ENCODE data around the gene PGC. TPM values are rescaled to one million over a fixed set of nuclear protein-coding genes. Genes with fewer than 3 reads are reported as not detected.

PGC gene
- total RNA-seq, 1 experiment from 2014 or later = not detected

GRCh38 chr6:41734666-41735426 lies 12.4 kb downstream of the PGC start:
- no peaks in the 10 kb centered on the region for H3K36me3 ChIP-seq
- no peak overlapping the region for H3K27ac ChIP-seq
- peak; percentile 49 to 74 for DNase-seq (ENCODE audit: low read depth in 1 of 2, low spot score in 2 of 2)
- no peaks in the 10 kb centered on the region for H3K27me3 ChIP-seq (replicated peaks)
- H3K9me3 ChIP-seq (replicated peaks) = no peaks in the 10 kb centered on the region
- peaks cover 17% of the 10 kb centered on the region for H3K4me1 ChIP-seq (replicated peaks)
- peak overlapping the region; percentile 66 for H3K4me3 ChIP-seq

GRCh38 chr6:41733707-41734665 lies 13.2 kb downstream of the PGC start:
- Histone ChIP-seq H3K9me3 (replicated peaks) (no peaks in the 10 kb centered on the region), H3K4me1 (replicated peaks) (peaks cover 17% of the 10 kb centered on the region), H3K27me3 (replicated peaks) (no peaks in the 10 kb centered on the region), H3K36me3 (no peaks in the 10 kb centered on the region), H3K27ac (no peak overlapping the region), H3K4me3 (peak overlapping the region; percentile 66)
- peak; percentile 75 to 78 for DNase-seq (ENCODE audit: low read depth in 1 of 2, low spot score in 2 of 2)

GRCh38 chr6:41733360-41733706 lies 13.9 kb downstream of the PGC start:
- Histone ChIP-seq H3K36me3 (no peaks in the 10 kb centered on the region), H3K9me3 (replicated peaks) (no peaks in the 10 kb centered on the region), H3K4me1 (replicated peaks) (peaks cover 17% of the 10 kb centered on the region), H3K27ac (no peak overlapping the region), H3K4me3 (peak overlapping the region; percentile 66), H3K27me3 (replicated peaks) (no peaks in the 10 kb centered on the region)
- DNase-seq (ENCODE audit: low read depth in 1 of 2, low spot score in 2 of 2) = no peak

- Histone ChIP-seq H3K4me3 (no peak overlapping the region), H3K4me1 (replicated peaks) (peaks cover 17% of the 10 kb centered on the region), H3K27me3 (replicated peaks) (no peaks in the 10 kb centered on the region), H3K9me3 (replicated peaks) (no peaks in the 10 kb centered on the region), H3K27ac (no peak overlapping the region), H3K36me3 (no peaks in the 10 kb centered on the region)
- DNase-seq (ENCODE audit: low read depth in 1 of 2, low spot score in 2 of 2) = no peak
These were observed 14.4 kb downstream of the PGC start for GRCh38 chr6:41732591-41733359.

GRCh38 chr6:41732149-41732548 lies 15.0 kb downstream of the PGC start:
- Histone ChIP-seq H3K4me3 (no peak overlapping the region), H3K36me3 (no peaks in the 10 kb centered on the region), H3K27me3 (replicated peaks) (no peaks in the 10 kb centered on the region), H3K9me3 (replicated peaks) (no peaks in the 10 kb centered on the region), H3K27ac (no peak overlapping the region), H3K4me1 (replicated peaks) (peaks cover 17% of the 10 kb centered on the region)
- DNase-seq (ENCODE audit: low read depth in 1 of 2, low spot score in 2 of 2) = no peak

- DNase-seq (ENCODE audit: low read depth in 1 of 2, low spot score in 2 of 2) = no peak
- H3K27me3 ChIP-seq (replicated peaks) = no peaks in the 10 kb centered on the region
- H3K27ac ChIP-seq = no peak overlapping the region
- H3K4me3 ChIP-seq = no peak overlapping the region
- no peaks in the 10 kb centered on the region for H3K36me3 ChIP-seq
- H3K4me1 ChIP-seq (replicated peaks) = peaks cover 17% of the 10 kb centered on the region
- no peaks in the 10 kb centered on the region for H3K9me3 ChIP-seq (replicated peaks)
These were observed 15.6 kb downstream of the PGC start for GRCh38 chr6:41731561-41732086.

GRCh38 chr6:41730531-41731436 lies 16.4 kb downstream of the PGC start:
- no peaks in the 10 kb centered on the region for H3K9me3 ChIP-seq (replicated peaks)
- no peak overlapping the region for H3K27ac ChIP-seq
- no peaks in the 10 kb centered on the region for H3K36me3 ChIP-seq
- H3K4me3 ChIP-seq = no peak overlapping the region
- no peaks in the 10 kb centered on the region for H3K27me3 ChIP-seq (replicated peaks)
- DNase-seq (ENCODE audit: low read depth in 1 of 2, low spot score in 2 of 2) = no peak
- H3K4me1 ChIP-seq (replicated peaks) = peaks cover 17% of the 10 kb centered on the region

- no peaks in the 10 kb centered on the region for H3K27me3 ChIP-seq (replicated peaks)
- no peaks in the 10 kb centered on the region for H3K9me3 ChIP-seq (replicated peaks)
- H3K4me1 ChIP-seq (replicated peaks) = peaks cover 14% of the 10 kb centered on the region
- no peaks in the 10 kb centered on the region for H3K36me3 ChIP-seq
- H3K27ac ChIP-seq = no peak overlapping the region
- H3K4me3 ChIP-seq = no peak overlapping the region
- DNase-seq (ENCODE audit: low read depth in 1 of 2, low spot score in 2 of 2) = no peak
These were observed 17.6 kb downstream of the PGC start for GRCh38 chr6:41729624-41730023.

GRCh38 chr6:41728954-41729353 lies 18.2 kb downstream of the PGC start:
- peaks cover 15% of the 10 kb centered on the region for H3K4me1 ChIP-seq (replicated peaks)
- no peak for DNase-seq (ENCODE audit: low read depth in 1 of 2, low spot score in 2 of 2)
- H3K27ac ChIP-seq = no peak overlapping the region
- no peaks in the 10 kb centered on the region for H3K9me3 ChIP-seq (replicated peaks)
- no peaks in the 10 kb centered on the region for H3K27me3 ChIP-seq (replicated peaks)
- no peaks in the 10 kb centered on the region for H3K36me3 ChIP-seq
- H3K4me3 ChIP-seq = no peak overlapping the region

GRCh38 chr6:41728073-41728936 lies 18.9 kb downstream of the PGC start:
- no peak overlapping the region for H3K4me3 ChIP-seq
- H3K27ac ChIP-seq = no peak overlapping the region
- H3K4me1 ChIP-seq (replicated peaks) = peaks cover 15% of the 10 kb centered on the region
- DNase-seq (ENCODE audit: low read depth in 1 of 2, low spot score in 2 of 2) = no peak
- H3K27me3 ChIP-seq (replicated peaks) = no peaks in the 10 kb centered on the region
- H3K9me3 ChIP-seq (replicated peaks) = no peaks in the 10 kb centered on the region
- no peaks in the 10 kb centered on the region for H3K36me3 ChIP-seq

GRCh38 chr6:41727705-41728072 lies 19.5 kb downstream of the PGC start:
- no peaks in the 10 kb centered on the region for H3K9me3 ChIP-seq (replicated peaks)
- H3K27ac ChIP-seq = no peak overlapping the region
- no peaks in the 10 kb centered on the region for H3K36me3 ChIP-seq
- H3K27me3 ChIP-seq (replicated peaks) = no peaks in the 10 kb centered on the region
- no peak for DNase-seq (ENCODE audit: low read depth in 1 of 2, low spot score in 2 of 2)
- peaks cover 13% of the 10 kb centered on the region for H3K4me1 ChIP-seq (replicated peaks)
- H3K4me3 ChIP-seq = no peak overlapping the region

- peaks cover 12% of the 10 kb centered on the region for H3K4me1 ChIP-seq (replicated peaks)
- no peak overlapping the region for H3K27ac ChIP-seq
- H3K27me3 ChIP-seq (replicated peaks) = no peaks in the 10 kb centered on the region
- no peaks in the 10 kb centered on the region for H3K36me3 ChIP-seq
- no peak for DNase-seq (ENCODE audit: low read depth in 1 of 2, low spot score in 2 of 2)
- no peaks in the 10 kb centered on the region for H3K9me3 ChIP-seq (replicated peaks)
- H3K4me3 ChIP-seq = no peak overlapping the region
These were observed 20.3 kb downstream of the PGC start for GRCh38 chr6:41726876-41727275.

All from SJSA1 (cell line).